IMR-90 (cell line): ENCODE data around the gene FMN2. TPM values are rescaled to one million over a fixed set of nuclear protein-coding genes. Genes with fewer than 3 reads are reported as not detected.

Experiments
- ATAC-seq: fragments of 200-7000 bp; cut with Tn5 transposase; 2 replicates; pipeline ENCODE4 v1.9.1; 2020; ENCODE audit warnings: low read depth, mild to moderate bottlenecking, moderate library complexity
- BruUV-seq: library from RNA; stranded (reverse); fragments of 400-500 nt; replicated peaks from 2 replicates; lab custom pipeline; 2021; lab: Mats Ljungman, UMichigan
- CTCF ChIA-PET: fragments of 300-600 bp; formaldehyde crosslinking; extraction: SDS; loops from one replicate; lab custom pipeline; 2021; ENCODE audit warnings: antibody characterized with exemption; lab: Yijun Ruan, JAX
- POLR2A ChIA-PET: fragments of 300-600 bp; sonication (Branson Sonifier 250); formaldehyde crosslinking; loops from one replicate; lab custom pipeline; 2022; ENCODE audit warnings: antibody characterized with exemption; ENCODE audit not compliant: unreplicated experiment; lab: Charles Lee
- DNase-seq: peaks from one replicate; pipeline ENCODE4 v3.0.0; 2013
- H2AFZ ChIP-seq: replicated peaks from 2 replicates; pipeline ENCODE3; 2013; ENCODE audit warnings: low read length, mild to moderate bottlenecking; ENCODE audit not compliant: poor library complexity
- H2AK5ac ChIP-seq: 2 replicates; pipeline ENCODE4 v1.6.1; 2013; ENCODE audit warnings: low read depth, low read length, inconsistent platforms
- H2AK9ac ChIP-seq: replicated peaks from 2 replicates; pipeline ENCODE3; 2013; ENCODE audit warnings: mild to moderate bottlenecking, low read depth, low read length, moderate library complexity; ENCODE audit not compliant: poor library complexity
- H2BK120ac ChIP-seq: 2 replicates; pipeline ENCODE4 v1.6.1; 2013; ENCODE audit warnings: low read depth, low read length, inconsistent platforms
- H2BK15ac ChIP-seq: 3 replicates; pipeline ENCODE4 v1.6.1; 2013; ENCODE audit warnings: low read depth, low read length, inconsistent platforms
- H2BK20ac ChIP-seq: 2 replicates; pipeline ENCODE4 v1.6.1; 2013; ENCODE audit warnings: low read depth, mild to moderate bottlenecking, inconsistent platforms, low read length, moderate library complexity
- H2BK5ac ChIP-seq: 2 replicates; pipeline ENCODE4 v1.6.1; 2013; ENCODE audit warnings: mild to moderate bottlenecking, low read depth, low read length, inconsistent platforms; ENCODE audit not compliant: poor library complexity, severe bottlenecking
- H3K14ac ChIP-seq: replicated peaks from 2 replicates; pipeline ENCODE4 v1.6.1; 2013; ENCODE audit warnings: low read depth, low read length, inconsistent platforms
- H3K18ac ChIP-seq: 2 replicates; pipeline ENCODE4 v1.6.1; 2013; ENCODE audit warnings: low read depth, low read length, control low read depth
- H3K23ac ChIP-seq: 2 replicates; pipeline ENCODE4 v1.6.1; 2013; ENCODE audit warnings: low read depth, low read length, inconsistent platforms
- H3K27ac ChIP-seq: 2 replicates; pipeline ENCODE4 v1.5.1; 2013; ENCODE audit warnings: mild to moderate bottlenecking, control low read depth, low read length; ENCODE audit not compliant: insufficient read depth
- H3K27me3 ChIP-seq: 2 replicates; pipeline ENCODE4 v1.6.1; 2013; ENCODE audit warnings: low read length; ENCODE audit not compliant: control insufficient read depth, insufficient read depth
- H3K36me3 ChIP-seq: 2 replicates; pipeline ENCODE4 v1.6.1; 2013; ENCODE audit warnings: low read length, mixed read lengths; ENCODE audit not compliant: control insufficient read depth, insufficient read depth
- H3K4ac ChIP-seq: 2 replicates; pipeline ENCODE4 v1.6.1; 2013; ENCODE audit warnings: low read depth, low read length, inconsistent platforms
- H3K4me1 ChIP-seq: 2 replicates; pipeline ENCODE4 v1.6.1; 2013; ENCODE audit warnings: low read length, mixed read lengths; ENCODE audit not compliant: control insufficient read depth, insufficient read depth
- H3K4me2 ChIP-seq: 2 replicates; pipeline ENCODE4 v1.6.1; 2013; ENCODE audit warnings: low read depth, mild to moderate bottlenecking, control low read depth, low read length, moderate library complexity
- H3K4me3 ChIP-seq: 2 replicates; pipeline ENCODE4 v1.5.1; 2013; ENCODE audit warnings: low read depth, mild to moderate bottlenecking, control low read depth, low read length, moderate library complexity; ENCODE audit not compliant: insufficient read depth
- H3K56ac ChIP-seq: 2 replicates; pipeline ENCODE4 v1.6.1; 2013; ENCODE audit warnings: low read length, inconsistent platforms; ENCODE audit not compliant: insufficient read depth; ENCODE audit errors: extremely low read depth
- H3K79me1 ChIP-seq, 2 experiments: 2 replicates each; pipeline ENCODE4 v1.6.1; 2013; ENCODE audit warnings: low read length in 2 of 2, inconsistent platforms in 1 of 2, low read depth in 1 of 2
- H3K9ac ChIP-seq: 2 replicates; pipeline ENCODE4 v1.6.1; 2013; ENCODE audit warnings: low read depth, low read length, control low read depth
- H3K9me1 ChIP-seq: 2 replicates; pipeline ENCODE4 v1.6.1; 2013; ENCODE audit warnings: low read length, inconsistent platforms; ENCODE audit not compliant: insufficient read depth
- H3K9me3 ChIP-seq: 2 replicates; pipeline ENCODE4 v1.6.1; 2013; ENCODE audit warnings: low read length; ENCODE audit not compliant: control insufficient read depth, insufficient read depth
- H4K20me1 ChIP-seq: 2 replicates; pipeline ENCODE4 v1.6.1; 2013; ENCODE audit warnings: low read length, inconsistent platforms; ENCODE audit not compliant: insufficient read depth
- H4K5ac ChIP-seq: 2 replicates; pipeline ENCODE4 v1.6.1; 2013; ENCODE audit warnings: mild to moderate bottlenecking, low read depth, low read length, control low read depth
- H4K8ac ChIP-seq, 2 experiments: 2 replicates each; pipeline ENCODE4 v1.6.1; 2013; ENCODE audit warnings: low read depth in 2 of 2, low read length in 2 of 2, control low read depth in 1 of 2, inconsistent platforms in 1 of 2
- H4K91ac ChIP-seq: 2 replicates; pipeline ENCODE4 v1.6.1; 2013; ENCODE audit warnings: low read depth, low read length, inconsistent platforms; ENCODE audit not compliant: insufficient read depth
- CTCF ChIP-seq: conservative IDR thresholded peaks from 2 replicates; pipeline ENCODE4 v1.5.1; 2012; ENCODE audit warnings: mild to moderate bottlenecking, low read depth, low read length, improper control_type of control experiment
- ELK1 ChIP-seq: fragments of 150-350 bp; IDR thresholded peaks from 2 replicates; pipeline ENCODE4 v1.6.1; 2016; ENCODE audit warnings: low read depth, mild to moderate bottlenecking, low read length, moderate library complexity, borderline replicate concordance
- FOS ChIP-seq: fragments of 150-350 bp; IDR thresholded peaks from 2 replicates; pipeline ENCODE4 v1.6.1; 2016; ENCODE audit warnings: low read depth, low read length
- MAFK ChIP-seq: IDR thresholded peaks from 2 replicates; pipeline ENCODE4 v1.6.1; 2012; ENCODE audit warnings: low read depth, low read length, improper control_type of control experiment
- MAZ ChIP-seq: IDR thresholded peaks from 2 replicates; pipeline ENCODE4 v1.6.1; 2012; ENCODE audit warnings: low read depth, mild to moderate bottlenecking, low read length, improper control_type of control experiment, moderate library complexity, borderline replicate concordance
- POLR2A ChIP-seq: IDR thresholded peaks from 2 replicates; pipeline ENCODE4 v1.6.1; 2012; ENCODE audit warnings: mild to moderate bottlenecking, low read depth, low read length
- RAD21 ChIP-seq: IDR thresholded peaks from 2 replicates; pipeline ENCODE4 v1.6.1; 2012; ENCODE audit warnings: low read length, improper control_type of control experiment
- RCOR1 ChIP-seq: IDR thresholded peaks from 2 replicates; pipeline ENCODE4 v1.6.1; 2012; ENCODE audit warnings: mild to moderate bottlenecking, low read length, improper control_type of control experiment; ENCODE audit not compliant: insufficient replicate concordance
- SMC3 ChIP-seq: fragments of 150-350 bp; IDR thresholded peaks from 2 replicates; pipeline ENCODE4 v1.6.1; 2016; ENCODE audit warnings: low read depth, mild to moderate bottlenecking, antibody characterized with exemption, low read length, moderate library complexity
- USF2 ChIP-seq: fragments of 150-350 bp; IDR thresholded peaks from 2 replicates; pipeline ENCODE4 v1.6.1; 2017; ENCODE audit warnings: mild to moderate bottlenecking, antibody characterized with exemption, low read length, low read depth
- WGBS, 2 experiments: methylation state at CpG; one replicate each; pipeline versions ENCODE4 v1.1.5 to v1.1.7; 2013; ENCODE audit warnings: missing lambda C conversion rate in 2 of 2; ENCODE audit not compliant: insufficient read length in 1 of 2; ENCODE audit errors: extremely low coverage in 2 of 2; 5-methylcytosine and 5-hydroxymethylcytosine counted together
- dilution Hi-C: fragments of 300-500 bp; cut with HindIII; formaldehyde crosslinking; loops from one replicate; pipeline ENCODE4 v1.14.3; 2018; ENCODE audit warnings: low sequenced_read_pairs; ENCODE audit not compliant: unreplicated experiment
- in situ Hi-C: fragments of 300-500 bp; cut with MboI; formaldehyde crosslinking; loops from 3 replicates; pipeline ENCODE4 v1.14.3; 2019; ENCODE audit warnings: low sequenced_read_pairs, inconsistent platforms, mixed read lengths
- intact Hi-C: fragments of 100-400 bp; cut with micrococcal nuclease; formaldehyde crosslinking; loops from 2 replicates; pipeline ENCODE4 v1.10.0; 2022
- polyA plus RNA-seq, 3 experiments: library from polyadenylated mRNA; depleted of rRNA; stranded (reverse); fragments of >200 nt; gene quantifications; 2 replicates each; pipeline ENCODE4 v1.2.3, GENCODE V29; 2012; ENCODE audit warnings: low replicate concordance in 1 of 3
- total RNA-seq: library from RNA; depleted of rRNA; stranded (reverse); fragments of >200 nt; gene quantifications from 2 replicates; pipeline ENCODE4 v1.2.3, GENCODE V29; 2012

Gene FMN2
- total and polyA plus RNA-seq, 2 of the 4 experiments (the other 2 are of a cell fraction): 29.0 to 35.8 TPM

- no peak for TF ChIP-seq MAFK
These were observed 57.9 kb downstream of the FMN2 start (continued) for GRCh38 chr1:240149484-240150094.

GRCh38 chr1:240151136-240151735 lies 59.6 kb downstream of the FMN2 start:
- dilution Hi-C loops: no loop called here

More at GRCh38 chr1:240151136-240151735, 59.6 kb downstream of the FMN2 start:
- no peaks in the 10 kb centered on the region; the same call in 1 of the 2 replicates for H3K9me1 ChIP-seq
- H3K9me3 ChIP-seq: no peaks in the 10 kb centered on the region
- no peak overlapping the region for H4K5ac ChIP-seq
- H3K4me3 ChIP-seq: no peak overlapping the region
- no peak overlapping the region for H2BK20ac ChIP-seq
- no CpG with 5 or more reads among the region's 7 CpGs for WGBS, 2 experiments
- H2BK5ac ChIP-seq: no peak overlapping the region
- H3K4me1 ChIP-seq: peaks cover 4% of the 10 kb centered on the region; the same call in 1 of the 2 replicates
- H2AK5ac ChIP-seq: no peak overlapping the region
- no peaks in the 10 kb centered on the region for H3K27me3 ChIP-seq
- in situ Hi-C loops: loop anchor here (5.0 to 25.0 kb wide), 2 partner anchors 119 to 786 kb away; no protein-coding TSS in a partner anchor
- H2AK9ac ChIP-seq: no peak overlapping the region
- H3K56ac ChIP-seq: no peak overlapping the region
- H3K9ac ChIP-seq: no peak overlapping the region
- no peak overlapping the region for H2BK120ac ChIP-seq
- no peaks in the 10 kb centered on the region; the same call in 1 of the 2 replicates for H3K36me3 ChIP-seq
- DNase-seq: no peak
- BruUV-seq: no TSS peak
- no peak for ATAC-seq
- H4K20me1 ChIP-seq: no peaks in the 10 kb centered on the region
- no peak overlapping the region for H4K8ac ChIP-seq
- no peak overlapping the region for H3K23ac ChIP-seq
- H2BK15ac ChIP-seq: no peak overlapping the region
- H3K79me1 ChIP-seq: peaks cover 3 to 27% of the 10 kb centered on the region in 2 experiments; a peak in 3 of 4 replicates
- no peak overlapping the region for H2AFZ ChIP-seq
- no peak overlapping the region for H3K14ac ChIP-seq
- H3K4ac ChIP-seq: no peak overlapping the region
- H3K4me2 ChIP-seq: no peak overlapping the region
- no peak overlapping the region for H3K27ac ChIP-seq
- intact Hi-C loops: no loop called here
- ChIA-PET CTCF (interaction anchor here (1.0 to 1.2 kb wide), 3 partner anchors 122 to 451 kb away, joined by 3 to 6 read pairs (median 4); no protein-coding TSS in a partner anchor), POLR2A (no interaction called here)
- no peak overlapping the region for H3K18ac ChIP-seq
- no peak overlapping the region for H4K91ac ChIP-seq
- TF ChIP-seq RAD21 (no peak), MAFK (no peak), SMC3 (no peak), ELK1 (no peak), USF2 (no peak), POLR2A (no peak), MAZ (no peak), FOS (no peak), RCOR1 (no peak), CTCF (no peak)
